GM18858 (cell line): ENCODE data around the gene GOLGA6L7.
"Not testable (repeated sequence)": the region's sequence is repeated elsewhere in the genome, so short reads cannot be mapped to it uniquely, and the experiment has no call there.

ENCODE experiments used
- ATAC-seq: cut with Tn5 transposase; IDR thresholded peaks from one replicate; pipeline ENCODE4 v1.9.1; 2021; ENCODE audit not compliant: unreplicated experiment

The GOLGA6L7 gene

GRCh38 chr15:28884151-28884940 lies 35.9 kb upstream of the GOLGA6L7 start:
- ATAC-seq = no peak

GRCh38 chr15:28881600-28881999 lies 33.2 kb upstream of the GOLGA6L7 start:
- ATAC-seq = no peak

GRCh38 chr15:28881170-28881569 lies 32.7 kb upstream of the GOLGA6L7 start:
- no peak for ATAC-seq

- no peak for ATAC-seq
Measured at GRCh38 chr15:28880680-28881079, 32.2 kb upstream of the GOLGA6L7 start.

- no peak for ATAC-seq
Measured at GRCh38 chr15:28879551-28879950, 31.1 kb upstream of the GOLGA6L7 start.

GRCh38 chr15:28878209-28878608 lies 29.8 kb upstream of the GOLGA6L7 start:
- no peak for ATAC-seq

- ATAC-seq = no peak
Measured at GRCh38 chr15:28876845-28877185, 28.4 kb upstream of the GOLGA6L7 start.

- ATAC-seq = no peak
Measured at GRCh38 chr15:28876131-28876844, 27.8 kb upstream of the GOLGA6L7 start.

- ATAC-seq = no peak
Measured at GRCh38 chr15:28875461-28876000, 27.1 kb upstream of the GOLGA6L7 start.

GRCh38 chr15:28873585-28874190 lies 25.2 kb upstream of the GOLGA6L7 start:
- ATAC-seq = no peak

GRCh38 chr15:28873006-28873405 lies 24.6 kb upstream of the GOLGA6L7 start:
- ATAC-seq = no peak

- no peak for ATAC-seq
Measured at GRCh38 chr15:28871168-28871567, 22.7 kb upstream of the GOLGA6L7 start.

GRCh38 chr15:28868744-28869345 lies 20.4 kb upstream of the GOLGA6L7 start:
- no peak for ATAC-seq

- not testable (repeated sequence) for ATAC-seq
Measured at GRCh38 chr15:28861589-28862293, 13.3 kb upstream of the GOLGA6L7 start.

- no peak for ATAC-seq
Measured at GRCh38 chr15:28861031-28861534, 12.6 kb upstream of the GOLGA6L7 start.

GRCh38 chr15:28854578-28854977 lies 6.1 kb upstream of the GOLGA6L7 start:
- ATAC-seq = not testable (repeated sequence)

- ATAC-seq = not testable (repeated sequence)
Measured at GRCh38 chr15:28853654-28854053, 5.2 kb upstream of the GOLGA6L7 start.

GRCh38 chr15:28849766-28850165 lies 1.3 kb upstream of the GOLGA6L7 start:
- not testable (repeated sequence) for ATAC-seq

GRCh38 chr15:28849271-28849670 lies 827 bp upstream of the GOLGA6L7 start:
- ATAC-seq = not testable (repeated sequence)

- ATAC-seq = not testable (repeated sequence)
Measured at GRCh38 chr15:28847959-28848358, 485 bp downstream of the GOLGA6L7 start.
